ENCODE results near the gene OR51F1.
"Not testable (repeated sequence)": the region's sequence is repeated elsewhere in the genome, so short reads cannot be mapped to it uniquely, and the experiment has no call there.

OR51F1 gene

DNA sequence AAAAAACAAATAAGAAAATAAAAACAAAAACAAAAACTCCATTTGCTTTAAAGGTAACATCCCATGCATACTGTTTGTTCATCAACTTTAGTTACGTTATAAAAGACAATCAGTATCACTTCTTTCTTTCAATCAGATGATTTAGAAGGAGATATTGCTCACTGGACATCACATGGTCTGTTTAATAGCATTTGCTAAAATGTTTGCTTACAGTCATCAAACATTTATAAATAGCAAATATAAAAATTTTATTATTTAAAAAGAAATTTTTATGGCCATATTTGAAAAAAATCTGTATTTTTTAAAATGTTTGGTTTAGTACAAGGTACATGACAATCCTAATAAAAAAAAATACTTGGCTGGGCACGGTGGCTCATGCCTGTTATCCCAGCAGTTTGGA is 42.6 kb downstream of the OR51F1 start:
- DNase-seq (ENCODE audit: low read depth), result peak; percentile 96
- TF ChIP-seq, protein P1, sequence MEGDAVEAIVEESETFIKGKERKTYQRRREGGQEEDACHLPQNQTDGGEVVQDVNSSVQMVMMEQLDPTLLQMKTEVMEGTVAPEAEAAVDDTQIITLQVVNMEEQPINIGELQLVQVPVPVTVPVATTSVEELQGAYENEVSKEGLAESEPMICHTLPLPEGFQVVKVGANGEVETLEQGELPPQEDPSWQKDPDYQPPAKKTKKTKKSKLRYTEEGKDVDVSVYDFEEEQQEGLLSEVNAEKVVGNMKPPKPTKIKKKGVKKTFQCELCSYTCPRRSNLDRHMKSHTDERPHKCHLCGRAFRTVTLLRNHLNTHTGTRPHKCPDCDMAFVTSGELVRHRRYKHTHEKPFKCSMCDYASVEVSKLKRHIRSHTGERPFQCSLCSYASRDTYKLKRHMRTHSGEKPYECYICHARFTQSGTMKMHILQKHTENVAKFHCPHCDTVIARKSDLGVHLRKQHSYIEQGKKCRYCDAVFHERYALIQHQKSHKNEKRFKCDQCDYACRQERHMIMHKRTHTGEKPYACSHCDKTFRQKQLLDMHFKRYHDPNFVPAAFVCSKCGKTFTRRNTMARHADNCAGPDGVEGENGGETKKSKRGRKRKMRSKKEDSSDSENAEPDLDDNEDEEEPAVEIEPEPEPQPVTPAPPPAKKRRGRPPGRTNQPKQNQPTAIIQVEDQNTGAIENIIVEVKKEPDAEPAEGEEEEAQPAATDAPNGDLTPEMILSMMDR (IDR thresholded peaks at IDR 0.05; ENCODE audit: control insufficient read depth, extremely low read depth, insufficient read depth), result no peak
- H3K4me3 ChIP-seq (ENCODE audit: low read depth, low read length), result no peak overlapping the region

DNA sequence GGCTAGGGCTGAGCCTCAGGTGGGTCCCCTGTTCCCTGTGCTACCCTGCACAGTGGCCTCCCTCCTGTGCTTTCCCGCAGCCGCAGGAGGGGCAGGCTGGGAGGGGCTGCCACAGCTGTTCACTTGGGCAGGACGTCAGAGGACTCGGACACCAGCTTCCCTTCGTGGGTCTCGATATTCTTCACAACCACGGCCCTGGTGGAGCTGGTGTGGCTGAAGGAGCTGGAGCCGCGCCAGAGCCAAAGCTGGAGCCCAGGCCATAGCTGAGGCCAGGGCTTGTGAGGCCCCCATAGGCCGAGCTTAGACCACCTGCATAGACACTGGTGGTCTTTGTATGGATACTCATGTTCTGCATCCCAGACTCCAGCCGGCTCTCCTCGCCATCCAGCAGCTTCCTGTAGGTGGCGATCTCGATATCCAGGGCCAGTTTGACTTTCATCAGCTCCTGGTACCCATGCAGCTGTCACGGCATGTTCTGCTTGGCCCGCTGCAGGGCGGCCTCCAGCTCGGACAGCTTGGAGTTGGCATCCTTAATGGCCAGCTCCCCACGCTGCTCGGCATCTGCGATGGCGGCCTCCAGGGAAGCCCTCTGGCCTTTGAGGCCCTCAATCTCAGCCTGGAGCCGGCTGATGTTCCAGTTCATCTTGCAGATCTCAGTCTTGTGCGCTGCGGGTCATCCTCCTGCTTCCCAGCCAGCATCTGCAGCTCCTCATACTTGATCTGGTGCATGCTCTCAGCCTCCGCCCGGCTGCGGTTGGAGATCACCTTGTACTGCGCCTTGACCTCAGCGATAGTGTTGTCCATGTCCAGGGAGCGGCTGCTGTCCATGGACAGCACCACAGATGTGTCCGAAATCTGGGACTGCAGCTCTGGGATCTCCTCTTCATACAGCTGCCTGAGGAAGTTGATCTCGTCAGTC is 46.9 kb downstream of the OR51F1 start:
- DNase-seq (ENCODE audit: low read depth); H3K4me3 ChIP-seq (ENCODE audit: low read depth, low read length): not testable (repeated sequence)

Data from LNCaP clone FGC (cell line).